Trophoblast cell (in vitro differentiated cells and primary cell): ENCODE results near the gene ODAD4.
A peak's percentile ranks its signal among the peaks of the same experiment; 100 is the strongest.

ENCODE experiments used
- DNase-seq, 2 donors: peaks; one replicate each; pipeline ENCODE4 v3.0.0-alpha.2; 2016
- H2AFZ ChIP-seq: 2 replicates; pipeline ENCODE4 v1.6.1; 2013; ENCODE audit warnings: low read length, moderate library complexity, mild to moderate bottlenecking; ENCODE audit not compliant: insufficient read depth, poor library complexity
- H2AK5ac ChIP-seq: 2 replicates; pipeline ENCODE4 v1.6.1; 2013; ENCODE audit warnings: mild to moderate bottlenecking, low read length
- H2BK120ac ChIP-seq: 2 replicates; pipeline ENCODE4 v1.6.1; 2013; ENCODE audit warnings: low read length, mild to moderate bottlenecking, moderate library complexity; ENCODE audit not compliant: insufficient read depth, poor library complexity
- H2BK12ac ChIP-seq: 2 replicates; pipeline ENCODE4 v1.6.1; 2013; ENCODE audit warnings: mild to moderate bottlenecking, low read length, moderate library complexity
- H2BK5ac ChIP-seq: 2 replicates; pipeline ENCODE4 v1.6.1; 2013; ENCODE audit warnings: low read length, low read depth, moderate library complexity, mild to moderate bottlenecking; ENCODE audit not compliant: poor library complexity
- H3K14ac ChIP-seq: 2 replicates; pipeline ENCODE4 v1.6.1; 2013; ENCODE audit warnings: mild to moderate bottlenecking, low read length
- H3K18ac ChIP-seq: 2 replicates; pipeline ENCODE4 v1.6.1; 2013; ENCODE audit warnings: mild to moderate bottlenecking, low read length
- H3K23ac ChIP-seq: 2 replicates; pipeline ENCODE4 v1.6.1; 2013; ENCODE audit warnings: low read length
- H3K27ac ChIP-seq: 2 replicates; pipeline ENCODE4 v1.5.1; 2013; ENCODE audit warnings: low read depth, mild to moderate bottlenecking, inconsistent platforms, low read length, moderate library complexity
- H3K27me3 ChIP-seq: 2 replicates; pipeline ENCODE4 v1.6.1; 2013; ENCODE audit warnings: inconsistent platforms, mild to moderate bottlenecking, low read length, moderate library complexity; ENCODE audit not compliant: insufficient read depth
- H3K36me3 ChIP-seq, 2 experiments: 1 replicate in 1 of 2; 2 replicates in 1 of 2; pipeline ENCODE4 v1.6.1; 2013; ENCODE audit warnings: low read length in 2 of 2, mild to moderate bottlenecking in 2 of 2, moderate library complexity in 1 of 2; ENCODE audit not compliant: insufficient read depth in 2 of 2, control insufficient read depth in 1 of 2
- H3K4ac ChIP-seq: 2 replicates; pipeline ENCODE4 v1.6.1; 2013; ENCODE audit warnings: low read depth, mild to moderate bottlenecking, low read length, moderate library complexity
- H3K4me1 ChIP-seq, 2 experiments: 1 replicate in 1 of 2; 2 replicates in 1 of 2; pipeline ENCODE4 v1.6.1; 2013; ENCODE audit warnings: low read length in 2 of 2, mild to moderate bottlenecking in 2 of 2, moderate library complexity in 1 of 2; ENCODE audit not compliant: insufficient read depth in 2 of 2, control insufficient read depth in 1 of 2
- H3K4me2 ChIP-seq: 2 replicates; pipeline ENCODE4 v1.6.1; 2013; ENCODE audit warnings: inconsistent platforms, mild to moderate bottlenecking, low read length, moderate library complexity
- H3K4me3 ChIP-seq: 2 replicates; pipeline ENCODE4 v1.5.1; 2013; ENCODE audit warnings: mild to moderate bottlenecking, low read depth, low read length, inconsistent platforms
- H3K79me1 ChIP-seq: one replicate; pipeline ENCODE4 v1.6.1; 2013; ENCODE audit warnings: low read length
- H3K79me2 ChIP-seq: 2 replicates; pipeline ENCODE4 v1.6.1; 2013; ENCODE audit warnings: low read length, mild to moderate bottlenecking; ENCODE audit not compliant: control insufficient read depth, insufficient read depth, poor library complexity
- H3K9ac ChIP-seq: 2 replicates; pipeline ENCODE4 v1.6.1; 2013; ENCODE audit warnings: mild to moderate bottlenecking, low read length
- H3K9me3 ChIP-seq: 2 replicates; pipeline ENCODE4 v1.6.1; 2013; ENCODE audit warnings: low read depth, mild to moderate bottlenecking, control low read depth, inconsistent platforms, low read length; ENCODE audit not compliant: insufficient read depth
- H4K12ac ChIP-seq: 2 replicates; pipeline ENCODE4 v1.6.1; 2013; ENCODE audit warnings: low read depth, mild to moderate bottlenecking, low read length, moderate library complexity
- H4K8ac ChIP-seq: 2 replicates; pipeline ENCODE4 v1.6.1; 2013; ENCODE audit warnings: low read depth, mild to moderate bottlenecking, low read length, moderate library complexity
- H4K91ac ChIP-seq: one replicate; pipeline ENCODE4 v1.6.1; 2013; ENCODE audit warnings: low read depth, mild to moderate bottlenecking, low read length, moderate library complexity
- WGBS: extraction: QIAGEN DNeasy Blood & Tissue Kit; methylation state at CpG from one replicate; pipeline ENCODE4 v1.1.7; 2013; ENCODE audit warnings: missing lambda C conversion rate; ENCODE audit not compliant: insufficient read length, insufficient coverage; ENCODE audit errors: extremely low coverage; 5-methylcytosine and 5-hydroxymethylcytosine counted together

ODAD4 gene

GRCh38 chr17:42001729-42002128 lies 71.3 kb downstream of the ODAD4 start:
- Histone ChIP-seq H2BK5ac (no peak overlapping the region), H3K4me3 (no peak overlapping the region), H2BK120ac (no peak overlapping the region), H2AK5ac (no peak overlapping the region), H3K9me3 (no peaks in the 10 kb centered on the region), H3K27me3 (no peaks in the 10 kb centered on the region), H3K9ac (no peak overlapping the region), H3K4ac (no peak overlapping the region), H3K14ac (no peak overlapping the region), H3K4me1 (no peaks in the 10 kb centered on the region), H3K4me2 (no peak overlapping the region), H3K79me2 (peaks cover 4% of the 10 kb centered on the region), H4K8ac (no peak overlapping the region), H3K79me1 (no peaks in the 10 kb centered on the region), H4K91ac (no peak overlapping the region), H3K27ac (no peak overlapping the region), H3K18ac (no peak overlapping the region), H2AFZ (no peak overlapping the region), H3K23ac (no peak overlapping the region), H4K12ac (no peak overlapping the region), H3K36me3 (peaks cover 31 to 37% of the 10 kb centered on the region in 2 experiments), H2BK12ac (no peak overlapping the region)
- no CpG with 5 or more reads among the region's 2 CpGs for WGBS
- DNase-seq: no peak

DNA sequence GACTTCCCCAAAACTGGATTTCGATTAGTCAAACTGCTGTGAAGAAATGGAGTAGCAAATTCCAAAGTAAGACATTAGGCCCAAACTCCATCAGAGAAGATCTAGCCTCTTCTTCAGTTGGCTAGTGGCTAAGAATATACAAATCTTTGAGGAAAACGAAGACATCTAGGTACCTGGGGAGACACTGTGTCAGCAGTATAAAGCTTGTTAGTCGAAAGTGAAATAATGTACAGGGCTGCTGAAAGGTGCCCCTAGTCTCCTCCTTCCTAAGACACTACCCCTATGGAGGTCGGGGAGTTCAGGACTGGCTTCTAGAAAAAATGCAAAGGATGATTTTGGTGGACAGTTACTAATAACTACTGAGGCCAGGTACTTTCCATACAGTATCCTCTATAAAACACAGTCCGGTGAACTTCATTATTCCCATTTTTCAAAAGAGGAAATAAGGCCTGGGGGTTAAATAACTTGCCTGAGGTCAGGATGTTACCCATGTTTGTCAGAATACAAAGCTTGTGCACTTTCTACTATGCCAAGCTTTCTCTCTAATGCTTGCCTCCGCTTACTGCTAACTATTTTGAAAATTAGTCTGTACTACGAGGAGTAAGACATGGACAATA lies 71.9 kb downstream of the ODAD4 start:
- Histone ChIP-seq H4K12ac (no peak overlapping the region), H3K27me3 (no peaks in the 10 kb centered on the region), H2BK12ac (no peak overlapping the region), H3K4me2 (no peak overlapping the region), H3K23ac (no peak overlapping the region), H3K4me3 (no peak overlapping the region), H3K4ac (no peak overlapping the region), H2AFZ (no peak overlapping the region), H3K79me2 (peaks cover 4% of the 10 kb centered on the region), H3K14ac (no peak overlapping the region), H2AK5ac (no peak overlapping the region), H4K91ac (no peak overlapping the region), H3K9me3 (no peaks in the 10 kb centered on the region), H3K27ac (no peak overlapping the region), H3K36me3 (peaks cover 28 to 32% of the 10 kb centered on the region in 2 experiments), H2BK5ac (no peak overlapping the region), H3K79me1 (no peaks in the 10 kb centered on the region), H3K9ac (no peak overlapping the region), H4K8ac (no peak overlapping the region), H3K18ac (no peak overlapping the region), H2BK120ac (no peak overlapping the region), H3K4me1 (no peaks in the 10 kb centered on the region)
- DNase-seq: no peak
- WGBS: no CpG with 5 or more reads among the region's 7 CpGs

DNA sequence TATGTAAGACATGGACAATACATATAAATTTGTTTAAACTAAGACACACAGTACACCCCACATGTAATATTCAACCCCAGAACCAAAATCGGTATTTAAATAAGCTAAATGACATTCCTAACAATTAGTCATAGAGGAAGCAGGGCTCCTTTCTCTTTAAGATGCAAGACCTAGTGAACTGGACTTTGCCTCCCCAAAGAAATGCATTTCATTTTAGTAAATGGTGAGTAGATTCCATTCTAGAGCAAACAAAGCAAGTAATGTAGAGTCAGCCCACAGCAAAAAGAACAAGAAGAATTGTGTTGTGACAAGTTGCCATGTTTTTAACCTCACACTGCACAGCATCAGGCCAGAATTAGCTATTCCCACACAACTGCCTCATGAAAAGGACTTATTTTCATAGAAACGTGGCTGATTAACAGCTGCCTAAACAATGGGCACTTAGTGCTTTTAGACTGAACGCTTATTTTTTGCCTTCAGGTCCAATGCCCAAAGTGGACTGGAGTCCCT lies 72.4 kb downstream of the ODAD4 start:
- no peak overlapping the region for H4K12ac ChIP-seq
- no peak overlapping the region for H3K18ac ChIP-seq
- H3K27ac ChIP-seq: no peak overlapping the region
- no peak overlapping the region for H4K8ac ChIP-seq
- H3K23ac ChIP-seq: no peak overlapping the region
- H3K4me3 ChIP-seq: no peak overlapping the region
- H3K4me2 ChIP-seq: no peak overlapping the region
- H3K27me3 ChIP-seq: no peaks in the 10 kb centered on the region
- no peak overlapping the region for H2AFZ ChIP-seq
- H3K4me1 ChIP-seq: no peaks in the 10 kb centered on the region
- H2AK5ac ChIP-seq: no peak overlapping the region
- DNase-seq: no peak
- H3K79me1 ChIP-seq: no peaks in the 10 kb centered on the region
- WGBS: no CpG with 5 or more reads among the region's 3 CpGs
- peaks cover 23 to 26% of the 10 kb centered on the region in 2 experiments for H3K36me3 ChIP-seq
- H3K4ac ChIP-seq: peak overlapping the region; percentile 22
- H3K9ac ChIP-seq: no peak overlapping the region
- no peaks in the 10 kb centered on the region for H3K9me3 ChIP-seq
- H3K79me2 ChIP-seq: peaks cover 4% of the 10 kb centered on the region
- no peak overlapping the region for H2BK120ac ChIP-seq
- H3K14ac ChIP-seq: no peak overlapping the region
- H2BK12ac ChIP-seq: no peak overlapping the region
- no peak overlapping the region for H2BK5ac ChIP-seq
- no peak overlapping the region for H4K91ac ChIP-seq

DNA sequence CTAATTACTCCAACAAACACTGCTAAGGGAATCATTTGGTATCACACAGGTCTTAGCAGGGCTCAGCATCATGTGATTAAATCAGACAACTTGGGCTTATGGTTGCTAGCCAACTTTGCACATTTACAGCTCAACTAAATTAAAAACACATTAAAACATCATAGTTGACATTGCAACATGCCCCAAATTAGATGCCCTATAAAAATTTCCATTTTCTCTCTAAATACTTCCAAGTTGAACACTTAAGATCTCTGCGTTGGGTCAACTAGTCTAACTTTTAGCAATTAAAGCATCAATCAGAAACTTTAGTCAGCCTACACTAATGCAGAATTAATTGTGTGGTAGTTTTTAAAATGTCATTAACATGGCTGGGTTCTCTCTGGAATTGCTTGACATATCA lies 74.7 kb downstream of the ODAD4 start:
- Histone ChIP-seq H3K79me2 (peaks cover 14% of the 10 kb centered on the region), H3K4me3 (no peak overlapping the region), H4K12ac (no peak overlapping the region), H3K14ac (no peak overlapping the region), H3K23ac (no peak overlapping the region), H2AFZ (no peak overlapping the region), H3K4me2 (no peak overlapping the region), H3K18ac (no peak overlapping the region), H2BK120ac (no peak overlapping the region), H3K79me1 (no peaks in the 10 kb centered on the region), H3K4ac (no peak overlapping the region), H3K4me1 (no peaks in the 10 kb centered on the region), H4K91ac (no peak overlapping the region), H3K27ac (no peak overlapping the region), H2BK5ac (no peak overlapping the region), H3K27me3 (no peaks in the 10 kb centered on the region), H3K9ac (no peak overlapping the region), H3K9me3 (peaks cover 2% of the 10 kb centered on the region), H3K36me3 (peaks cover 10 to 16% of the 10 kb centered on the region in 2 experiments), H2BK12ac (no peak overlapping the region), H2AK5ac (no peak overlapping the region), H4K8ac (no peak overlapping the region)
- DNase-seq: no peak
- no CpG with 5 or more reads among the region's 1 CpG for WGBS
